ENCODE results near the gene SBF2. TPM values are rescaled to one million over a fixed set of nuclear protein-coding genes. Genes with fewer than 3 reads are reported as not detected.

The SBF2 gene
- total RNA-seq, 1 donor from 2014 or later = 26.2 TPM

- no peak for DNase-seq (ENCODE audit: low read depth)
- H3K4me3 ChIP-seq (ENCODE audit: low read depth, low read length) = no peak overlapping the region
- TF ChIP-seq, protein P1, sequence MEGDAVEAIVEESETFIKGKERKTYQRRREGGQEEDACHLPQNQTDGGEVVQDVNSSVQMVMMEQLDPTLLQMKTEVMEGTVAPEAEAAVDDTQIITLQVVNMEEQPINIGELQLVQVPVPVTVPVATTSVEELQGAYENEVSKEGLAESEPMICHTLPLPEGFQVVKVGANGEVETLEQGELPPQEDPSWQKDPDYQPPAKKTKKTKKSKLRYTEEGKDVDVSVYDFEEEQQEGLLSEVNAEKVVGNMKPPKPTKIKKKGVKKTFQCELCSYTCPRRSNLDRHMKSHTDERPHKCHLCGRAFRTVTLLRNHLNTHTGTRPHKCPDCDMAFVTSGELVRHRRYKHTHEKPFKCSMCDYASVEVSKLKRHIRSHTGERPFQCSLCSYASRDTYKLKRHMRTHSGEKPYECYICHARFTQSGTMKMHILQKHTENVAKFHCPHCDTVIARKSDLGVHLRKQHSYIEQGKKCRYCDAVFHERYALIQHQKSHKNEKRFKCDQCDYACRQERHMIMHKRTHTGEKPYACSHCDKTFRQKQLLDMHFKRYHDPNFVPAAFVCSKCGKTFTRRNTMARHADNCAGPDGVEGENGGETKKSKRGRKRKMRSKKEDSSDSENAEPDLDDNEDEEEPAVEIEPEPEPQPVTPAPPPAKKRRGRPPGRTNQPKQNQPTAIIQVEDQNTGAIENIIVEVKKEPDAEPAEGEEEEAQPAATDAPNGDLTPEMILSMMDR (conservative IDR thresholded peaks at IDR 0.05; ENCODE audit: low read depth, low read length) = no peak
These were observed 537.1 kb downstream of the SBF2 start for GRCh38 chr11:9756878-9757277.

GRCh38 chr11:9756461-9756860, 537.6 kb downstream of the SBF2 start:
- DNase-seq (ENCODE audit: low read depth) = no peak
- TF ChIP-seq, protein P1 (conservative IDR thresholded peaks at IDR 0.05; ENCODE audit: low read depth, low read length) = no peak
- no peak overlapping the region for H3K4me3 ChIP-seq (ENCODE audit: low read depth, low read length)

- no peak overlapping the region for H3K4me3 ChIP-seq (ENCODE audit: low read depth, low read length)
- TF ChIP-seq, protein P1 (conservative IDR thresholded peaks at IDR 0.05; ENCODE audit: low read depth, low read length) = no peak
- DNase-seq (ENCODE audit: low read depth) = no peak
These were observed 538.3 kb downstream of the SBF2 start for GRCh38 chr11:9755561-9756185.

GRCh38 chr11:9754010-9754471, 540.0 kb downstream of the SBF2 start:
- peak; percentile 26 for DNase-seq (ENCODE audit: low read depth)
- TF ChIP-seq, protein P1 (conservative IDR thresholded peaks at IDR 0.05; ENCODE audit: low read depth, low read length) = no peak
- no peak overlapping the region for H3K4me3 ChIP-seq (ENCODE audit: low read depth, low read length)

GRCh38 chr11:9753021-9753420, 541.0 kb downstream of the SBF2 start:
- no peak overlapping the region for H3K4me3 ChIP-seq (ENCODE audit: low read depth, low read length)
- TF ChIP-seq, protein P1 (conservative IDR thresholded peaks at IDR 0.05; ENCODE audit: low read depth, low read length) = no peak
- DNase-seq (ENCODE audit: low read depth) = peak; percentile 32

DNA sequence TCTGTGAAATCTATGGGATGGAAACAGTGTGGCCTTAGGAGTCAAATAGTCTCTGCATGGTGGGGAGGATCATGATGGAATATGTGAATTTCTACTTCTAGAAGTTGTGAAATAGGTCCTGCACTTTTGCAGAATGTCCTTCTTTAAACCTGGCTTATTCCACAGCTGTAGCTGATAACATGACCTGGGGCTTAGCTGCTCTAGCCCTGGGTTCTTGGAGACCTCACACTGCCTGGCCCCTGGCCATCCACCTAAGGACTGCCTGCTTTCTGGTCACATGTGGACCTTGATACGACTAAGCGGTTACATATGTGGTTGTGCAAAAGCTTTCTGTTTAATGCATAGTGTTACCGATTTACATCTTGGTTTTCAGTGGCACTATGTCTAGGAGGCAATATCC, 541.9 kb downstream of the SBF2 start:
- no peak overlapping the region for H3K4me3 ChIP-seq (ENCODE audit: low read depth, low read length)
- DNase-seq (ENCODE audit: low read depth) = no peak
- TF ChIP-seq, protein P1 (conservative IDR thresholded peaks at IDR 0.05; ENCODE audit: low read depth, low read length) = no peak

- H3K4me3 ChIP-seq (ENCODE audit: low read depth, low read length) = no peak overlapping the region
- TF ChIP-seq, protein P1 (conservative IDR thresholded peaks at IDR 0.05; ENCODE audit: low read depth, low read length) = no peak
- no peak for DNase-seq (ENCODE audit: low read depth)
These were observed 543.5 kb downstream of the SBF2 start for GRCh38 chr11:9750551-9750950.

All from epithelial cell of proximal tubule (primary cell).